ENCODE data around the gene APOBEC3G. TPM values are rescaled to one million over a fixed set of nuclear protein-coding genes. Genes with fewer than 3 reads are reported as not detected.

The APOBEC3G gene
- total and polyA plus RNA-seq, 2 of the 13 experiments (the other 11 are each of a cell fraction or from before 2014, with no cell fraction given) = 3.2 to 4.1 TPM

GRCh38 chr22:39068033-39068785, 8.9 kb upstream of the APOBEC3G start (continued):
- TF ChIP-seq ZHX2 (IDR thresholded peaks at IDR 0.05; ENCODE audit: low read depth) = no peak
- TF ChIP-seq ZHX2 (CRISPR knock-in tag; IDR thresholded peaks at IDR 0.05; ENCODE audit: borderline replicate concordance) = no peak
- no peak for TF ChIP-seq NFYC (CRISPR knock-in tag; IDR thresholded peaks at IDR 0.05)
- TF ChIP-seq ZNF720 (CRISPR knock-in tag; IDR thresholded peaks at IDR 0.05) = no peak
- TF ChIP-seq, protein P1, sequence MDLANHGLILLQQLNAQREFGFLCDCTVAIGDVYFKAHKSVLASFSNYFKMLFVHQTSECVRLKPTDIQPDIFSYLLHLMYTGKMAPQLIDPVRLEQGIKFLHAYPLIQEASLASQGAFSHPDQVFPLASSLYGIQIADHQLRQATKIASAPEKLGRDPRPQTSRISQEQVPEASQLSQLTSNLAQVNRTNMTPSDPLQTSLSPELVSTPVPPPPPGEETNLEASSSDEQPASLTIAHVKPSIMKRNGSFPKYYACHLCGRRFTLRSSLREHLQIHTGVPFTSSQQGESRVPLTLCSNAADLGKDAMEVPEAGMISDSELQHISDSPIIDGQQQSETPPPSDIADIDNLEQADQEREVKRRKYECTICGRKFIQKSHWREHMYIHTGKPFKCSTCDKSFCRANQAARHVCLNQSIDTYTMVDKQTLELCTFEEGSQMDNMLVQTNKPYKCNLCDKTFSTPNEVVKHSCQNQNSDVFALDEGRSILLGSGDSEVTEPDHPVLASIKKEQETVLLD (CRISPR knock-in tag; IDR thresholded peaks at IDR 0.05; ENCODE audit: low read depth) = no peak
- no peak for TF ChIP-seq ZNF598 (CRISPR knock-in tag; IDR thresholded peaks at IDR 0.05; ENCODE audit: borderline replicate concordance)
- no peak for TF ChIP-seq HCFC1 (IDR thresholded peaks at IDR 0.05; ENCODE audit: low read depth, low read length)
- no peak for TF ChIP-seq ZNF850 (CRISPR knock-in tag; conservative IDR thresholded peaks at IDR 0.05)
- no peak for TF ChIP-seq PITX1 (CRISPR knock-in tag; IDR thresholded peaks at IDR 0.05)
- no peak for TF ChIP-seq ZMAT3 (CRISPR knock-in tag; conservative IDR thresholded peaks at IDR 0.05)
- no peak for TF ChIP-seq RBM39 (IDR thresholded peaks at IDR 0.05; ENCODE audit: low read depth, low read length, poor library complexity, severe bottlenecking)
- TF ChIP-seq HNRNPK (IDR thresholded peaks at IDR 0.05; ENCODE audit: low read depth, low read length, poor library complexity, severe bottlenecking) = no peak
- TF ChIP-seq RORA (CRISPR knock-in tag; IDR thresholded peaks at IDR 0.05) = no peak

All from HepG2 (cell line).